Stomach (tissue), 19 donors: Measurements from ENCODE around the gene CCL26. TPM values are rescaled to one million over a fixed set of nuclear protein-coding genes. Genes with fewer than 3 reads are reported as not detected.

Experiments
- DNase-seq, 2 donors: peaks; one replicate each; pipeline versions ENCODE4 v3.0.0 to v3.0.0-alpha.2; 2013 to 2019
- H3K27ac ChIP-seq, 5 donors: fragments of 200-600 bp in 4 of 5; sonication (generic) in 4 of 5; one replicate each; pipeline ENCODE4 v1.5.1; 2013 to 2019; ENCODE audit warnings: mild to moderate bottlenecking in 1 of 5, moderate library complexity in 1 of 5
- H3K27me3 ChIP-seq, 3 donors: fragments of 200-600 bp; sonication (generic); one replicate each; pipeline ENCODE4 v1.5.1; 2017 to 2019; ENCODE audit warnings: mixed run types in 1 of 3
- H3K36me3 ChIP-seq, 4 donors: fragments of 200-600 bp; sonication (generic); 1 replicate in 3 of 4; 2 replicates in 1 of 4; pipeline ENCODE4 v1.5.1; 2016 to 2019
- H3K4me1 ChIP-seq, 4 donors: fragments of 200-600 bp; sonication (generic); one replicate each; pipeline ENCODE4 v1.5.1; 2016 to 2019
- H3K4me3 ChIP-seq, 4 donors: fragments of 200-600 bp; sonication (generic) in 3 of 4; one replicate each; pipeline ENCODE4 v1.5.1; 2016 to 2019; ENCODE audit warnings: mild to moderate bottlenecking in 1 of 4
- H3K9me3 ChIP-seq, 4 donors: fragments of 200-600 bp; sonication (generic); one replicate each; pipeline ENCODE4 v1.5.1; 2016 to 2019
- EP300 ChIP-seq: sonication (generic); formaldehyde crosslinking; IDR thresholded peaks from one replicate; pipeline ENCODE4 v1.6.1; 2017; ENCODE audit warnings: antibody characterized with exemption
- POLR2A ChIP-seq, 4 donors: fragments of 450-650 bp; IDR thresholded peaks; one replicate each; pipeline ENCODE4 v1.6.1; 2016; ENCODE audit warnings: antibody characterized with exemption in 4 of 4, control low read depth in 2 of 4, mild to moderate bottlenecking in 1 of 4, moderate library complexity in 1 of 4
- POLR2AphosphoS5 ChIP-seq, 3 donors: sonication (generic); formaldehyde crosslinking; IDR thresholded peaks; one replicate each; pipeline ENCODE4 v1.6.1; 2016; ENCODE audit warnings: antibody characterized with exemption in 3 of 3
- WGBS, 5 donors: extraction: QIAGEN DNeasy Blood & Tissue Kit in 3 of 5; methylation state at CpG; one replicate each; pipeline versions ENCODE4 v1.1.5 to v1.1.7; 2013 to 2018; 5-methylcytosine and 5-hydroxymethylcytosine counted together
- intact Hi-C: fragments of 100-400 bp; cut with DNase I; formaldehyde crosslinking; loops from one replicate; pipeline ENCODE4 v1.15.1; 2023; ENCODE audit warnings: low total_unique reads
- long read RNA-seq, 10 donors: transcript quantifications; one replicate each; lab custom pipeline, GENCODE V29; 2026
- polyA plus RNA-seq, 3 donors: library from polyadenylated mRNA; stranded (reverse); fragments of 200-250 nt; gene quantifications; one replicate each; pipeline ENCODE4 v1.2.3, GENCODE V29; 2013
- total RNA-seq, 5 donors: library from RNA; depleted of rRNA; stranded (reverse); fragments of >200 nt; gene quantifications; one replicate each; pipeline versions ENCODE4 v1.1.0 to v1.2.3, GENCODE V29; 2014 to 2016
- TF ChIP-seq, protein P1 (sequence below), 7 experiments: fragments of 450-650 bp in 4 of 7; fragments of 200-600 bp in 3 of 7; sonication (generic) in 3 of 7; IDR thresholded peaks; one replicate each; pipeline ENCODE4 v1.5.1; 2016 to 2019; ENCODE audit warnings: antibody characterized with exemption in 7 of 7, control low read depth in 2 of 7, mild to moderate bottlenecking in 1 of 7
- donor health status: healthy with polysubstance abuse.
- donor health status: Bipolar disorder and iron deficiency.
- donor health status: healthy.

The CCL26 gene, protein sequence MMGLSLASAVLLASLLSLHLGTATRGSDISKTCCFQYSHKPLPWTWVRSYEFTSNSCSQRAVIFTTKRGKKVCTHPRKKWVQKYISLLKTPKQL
- total RNA-seq = not detected
- polyA plus RNA-seq = 1 to 10 TPM in 1 of 3 donors, under 1 TPM in 1, not detected in 1; 0.65 to 1.6 TPM
- long read RNA-seq, donor 1 = 0 reads
- long read RNA-seq, donor 2 = 0 reads
- long read RNA-seq, donor 3 = 0 reads
- long read RNA-seq, donor 4 = 0 reads
- long read RNA-seq, donor 5 = 0 reads
- long read RNA-seq, donor 6 = 0 reads
- long read RNA-seq, donor 7 = 0 reads
- long read RNA-seq, donor 8 = 0 reads
- long read RNA-seq, donor 9 = 0 reads
- long read RNA-seq, donor 10 = 0 reads

DNA sequence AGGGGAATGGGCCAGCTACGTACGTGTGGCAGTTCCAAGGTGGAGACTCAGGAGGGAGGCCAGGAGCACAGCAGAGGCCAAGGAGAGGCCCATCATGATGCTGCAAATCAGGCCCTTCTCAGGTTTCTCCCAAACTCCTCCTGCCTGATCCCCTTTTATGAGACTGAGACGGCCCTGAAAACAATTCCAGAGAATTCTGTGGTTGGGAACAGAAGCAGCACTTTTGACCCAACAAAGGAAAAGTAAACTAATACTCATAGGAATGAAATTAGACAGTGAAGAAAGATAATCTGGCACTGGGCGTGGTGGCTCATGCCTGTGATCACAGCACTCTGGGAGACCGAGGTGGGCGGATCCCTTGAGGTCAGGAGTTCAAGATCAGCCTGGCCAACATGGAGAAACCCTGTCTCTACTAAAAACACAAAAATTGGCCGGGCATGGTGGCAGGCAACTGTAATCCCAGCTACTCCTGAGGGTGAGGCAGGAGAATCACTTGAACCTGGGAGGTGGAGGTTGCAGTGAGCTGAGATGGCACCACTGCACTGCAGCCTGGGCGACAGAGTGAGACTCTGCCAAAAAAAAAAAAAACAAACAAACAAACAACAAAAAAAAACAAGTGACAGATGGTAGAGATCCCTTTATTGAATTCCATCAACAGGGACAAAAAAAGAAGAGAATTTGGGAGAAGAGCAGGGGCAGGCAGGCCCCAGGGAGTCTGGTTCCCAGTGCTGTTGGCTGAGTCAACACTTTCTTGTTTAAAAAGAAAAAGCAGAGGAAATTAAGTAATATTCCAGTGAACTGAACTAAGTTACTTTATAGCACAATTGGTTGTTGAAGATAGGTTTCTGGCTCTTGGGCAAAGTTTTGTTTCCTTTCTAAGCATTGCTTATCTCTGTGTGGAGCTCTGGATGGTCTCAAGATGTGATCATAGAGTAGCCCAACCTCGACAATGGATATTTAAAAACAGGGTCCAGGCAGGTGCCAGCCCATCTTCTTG lies at the start of gene CCL26:
TSS of gene CCL26 (minus strand) at position 131 of the 997 bp plus-strand sequence. CDS start at position 96, 35 bp downstream.
- Histone ChIP-seq H3K9me3 (no peaks in the 10 kb centered on the region), H3K27ac (peak within 1 kb of the TSS in 3 of 5 donors; percentile 26 to 61 (median 59)), H3K27me3 (no peaks in the 10 kb centered on the region), H3K4me3 (no peak within 1 kb of the TSS), H3K4me1 (no peaks in the 10 kb centered on the region), H3K36me3 (no peaks in the 10 kb centered on the region)
- TF ChIP-seq EP300 (no peak), POLR2A (IDR thresholded peaks at IDR 0.05) (no peak), POLR2AphosphoS5 (IDR thresholded peaks at IDR 0.05) (no peak)
- TF ChIP-seq, protein P1, sequence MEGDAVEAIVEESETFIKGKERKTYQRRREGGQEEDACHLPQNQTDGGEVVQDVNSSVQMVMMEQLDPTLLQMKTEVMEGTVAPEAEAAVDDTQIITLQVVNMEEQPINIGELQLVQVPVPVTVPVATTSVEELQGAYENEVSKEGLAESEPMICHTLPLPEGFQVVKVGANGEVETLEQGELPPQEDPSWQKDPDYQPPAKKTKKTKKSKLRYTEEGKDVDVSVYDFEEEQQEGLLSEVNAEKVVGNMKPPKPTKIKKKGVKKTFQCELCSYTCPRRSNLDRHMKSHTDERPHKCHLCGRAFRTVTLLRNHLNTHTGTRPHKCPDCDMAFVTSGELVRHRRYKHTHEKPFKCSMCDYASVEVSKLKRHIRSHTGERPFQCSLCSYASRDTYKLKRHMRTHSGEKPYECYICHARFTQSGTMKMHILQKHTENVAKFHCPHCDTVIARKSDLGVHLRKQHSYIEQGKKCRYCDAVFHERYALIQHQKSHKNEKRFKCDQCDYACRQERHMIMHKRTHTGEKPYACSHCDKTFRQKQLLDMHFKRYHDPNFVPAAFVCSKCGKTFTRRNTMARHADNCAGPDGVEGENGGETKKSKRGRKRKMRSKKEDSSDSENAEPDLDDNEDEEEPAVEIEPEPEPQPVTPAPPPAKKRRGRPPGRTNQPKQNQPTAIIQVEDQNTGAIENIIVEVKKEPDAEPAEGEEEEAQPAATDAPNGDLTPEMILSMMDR (IDR thresholded peaks at IDR 0.05) = no peak
- DNase-seq = peak in 1 of 2 donors; percentile 26
- intact Hi-C loops = no loop called here
- 50 to 54% (median 54%) methylated on average over 9 of the region's 9 CpGs for WGBS, 5 donors

DNA sequence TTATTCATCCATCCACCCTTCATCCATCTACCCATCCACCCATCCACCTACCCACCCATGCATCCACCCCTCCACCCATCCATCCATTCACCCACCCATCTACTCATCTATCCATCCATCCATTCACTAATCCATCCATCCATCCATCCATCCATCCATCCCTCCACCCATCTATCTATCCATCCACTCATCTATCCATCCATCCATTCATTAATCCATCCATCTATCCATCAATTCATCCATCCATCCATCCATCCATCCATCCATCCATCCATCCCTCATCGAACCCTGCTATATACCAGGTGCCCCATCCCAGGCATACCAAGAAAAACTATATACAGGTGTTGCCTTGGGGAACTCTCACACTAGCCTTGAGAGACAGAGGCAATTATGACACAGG lies 48.7 kb upstream of the CCL26 start:
- Histone ChIP-seq H3K27me3 (peaks cover 0 to 8% (median 0%) of the 10 kb centered on the region in 3 donors), H3K4me1 (no peaks in the 10 kb centered on the region), H3K9me3 (no peaks in the 10 kb centered on the region), H3K36me3 (no peaks in the 10 kb centered on the region), H3K27ac (no peak overlapping the region), H3K4me3 (no peak overlapping the region)
- intact Hi-C loops = no loop called here
- no peak for DNase-seq
- WGBS, 5 donors = 76 to 95% (median 93%) methylated on average over 1 of the region's 1 CpG
- TF ChIP-seq POLR2A (IDR thresholded peaks at IDR 0.05) = no peak
- no peak for TF ChIP-seq POLR2AphosphoS5 (IDR thresholded peaks at IDR 0.05)
- TF ChIP-seq, protein P1 (IDR thresholded peaks at IDR 0.05) = no peak
- TF ChIP-seq EP300 = no peak

DNA sequence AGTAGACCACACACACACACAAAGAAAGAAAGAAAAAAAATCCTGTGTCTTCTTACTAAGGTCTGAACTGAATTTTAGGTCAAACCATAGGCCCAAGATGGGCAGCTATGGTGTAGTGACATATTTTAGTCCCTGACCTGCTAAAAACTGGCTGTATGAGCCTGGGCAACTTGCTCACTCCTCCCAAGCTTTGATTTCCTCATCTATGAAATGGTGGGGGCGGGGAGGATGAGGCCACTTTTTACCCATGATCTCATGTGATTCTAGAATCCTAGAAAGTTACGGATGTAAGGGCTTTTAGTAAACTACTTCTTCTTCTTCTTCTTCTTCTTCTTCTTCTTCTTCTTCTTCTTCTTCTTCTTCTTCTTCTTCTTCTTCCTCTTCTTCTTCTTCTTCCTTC lies 47.7 kb upstream of the CCL26 start:
- intact Hi-C loops = no loop called here
- no peak for DNase-seq

DNA sequence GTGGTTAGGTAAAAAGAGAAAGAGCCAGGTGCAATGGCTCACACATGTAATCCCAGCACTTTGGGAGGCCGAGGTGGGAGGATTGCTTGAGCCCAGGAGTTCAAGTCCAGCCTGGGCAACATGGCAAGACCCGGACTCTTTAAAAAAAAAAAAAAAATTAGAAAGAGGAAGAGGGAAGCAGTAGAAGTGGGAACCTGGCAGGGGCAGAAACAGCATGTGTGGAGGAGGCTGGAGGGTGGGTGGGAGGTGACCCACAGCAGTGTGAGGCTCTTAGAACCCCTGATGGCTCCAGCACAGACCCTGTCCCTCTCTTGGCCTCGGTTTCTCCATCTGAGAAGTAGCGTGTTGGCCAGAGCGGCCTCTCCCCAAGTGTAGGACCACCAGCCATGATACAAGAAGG lies 46.5 kb upstream of the CCL26 start:
- Histone ChIP-seq H3K9me3 (no peaks in the 10 kb centered on the region), H3K27ac (no peak overlapping the region), H3K27me3 (peaks cover 0 to 8% (median 0%) of the 10 kb centered on the region in 3 donors), H3K36me3 (no peaks in the 10 kb centered on the region), H3K4me1 (no peaks in the 10 kb centered on the region), H3K4me3 (no peak overlapping the region)
- 76 to 86% (median 85%) methylated on average over 5 of the region's 5 CpGs for WGBS, 5 donors
- intact Hi-C loops = no loop called here
- DNase-seq = no peak
- TF ChIP-seq EP300 = no peak
- no peak for TF ChIP-seq POLR2A (IDR thresholded peaks at IDR 0.05)
- TF ChIP-seq, protein P1 (IDR thresholded peaks at IDR 0.05) = no peak
- no peak for TF ChIP-seq POLR2AphosphoS5 (IDR thresholded peaks at IDR 0.05)

More for the DNA sequence above, 47.7 kb upstream of the CCL26 start:
- H3K4me3 ChIP-seq = no peak overlapping the region
- 58 to 86% (median 81%) methylated on average over 2 of the region's 2 CpGs for WGBS, 5 donors
- TF ChIP-seq, protein P1 (IDR thresholded peaks at IDR 0.05) = no peak
- TF ChIP-seq POLR2A (IDR thresholded peaks at IDR 0.05) = no peak
- no peak for TF ChIP-seq EP300
- TF ChIP-seq POLR2AphosphoS5 (IDR thresholded peaks at IDR 0.05) = no peak
- H3K36me3 ChIP-seq = no peaks in the 10 kb centered on the region
- no peak overlapping the region for H3K27ac ChIP-seq
- no peaks in the 10 kb centered on the region for H3K9me3 ChIP-seq
- peaks cover 0 to 8% (median 0%) of the 10 kb centered on the region in 3 donors for H3K27me3 ChIP-seq
- H3K4me1 ChIP-seq = no peaks in the 10 kb centered on the region
